Activated CD8-positive, alpha-beta memory T cell treated with anti-CD3 and anti-CD28 coated beads, Interleukin-2, amount 50 U/mL, for 4 hours (primary cell): Measurements from ENCODE around the gene EML6.
"Not testable (repeated sequence)": the region's sequence is repeated elsewhere in the genome, so short reads cannot be mapped to it uniquely, and the experiment has no call there.

Experiments
- DNase-seq: peaks from one replicate; pipeline ENCODE4 v3.0.0-alpha.2; 2020

Gene EML6

GRCh38 chr2:54969295-54969939 is 246.0 kb downstream of the EML6 start:
- DNase-seq = no peak

- no peak for DNase-seq
Measured at GRCh38 chr2:54969940-54970338, 246.5 kb downstream of the EML6 start.

- DNase-seq = no peak
Measured at GRCh38 chr2:54975175-54975574, 251.7 kb downstream of the EML6 start.

- DNase-seq = no peak
Measured at GRCh38 chr2:54975598-54976492, 252.4 kb downstream of the EML6 start.

- no peak for DNase-seq
Measured at GRCh38 chr2:54977149-54977548, 253.7 kb downstream of the EML6 start.

- DNase-seq = no peak
Measured at GRCh38 chr2:54979321-54980044, 256.0 kb downstream of the EML6 start.

- no peak for DNase-seq
Measured at GRCh38 chr2:54981385-54981784, 257.9 kb downstream of the EML6 start.

GRCh38 chr2:54983345-54984220 is 260.1 kb downstream of the EML6 start:
- DNase-seq = no peak

GRCh38 chr2:54984476-54984875 is 261.0 kb downstream of the EML6 start:
- DNase-seq = no peak

- no peak for DNase-seq
Measured at GRCh38 chr2:54986264-54986663, 262.8 kb downstream of the EML6 start.

- DNase-seq = no peak
Measured at GRCh38 chr2:54988612-54989011, 265.1 kb downstream of the EML6 start.

GRCh38 chr2:54990694-54991093 is 267.2 kb downstream of the EML6 start:
- not testable (repeated sequence) for DNase-seq

- no peak for DNase-seq
Measured at GRCh38 chr2:54995553-54995952, 272.1 kb downstream of the EML6 start.

- DNase-seq = no peak
Measured at GRCh38 chr2:54997826-54998225, 274.4 kb downstream of the EML6 start.

- no peak for DNase-seq
Measured at GRCh38 chr2:54999182-54999581, 275.7 kb downstream of the EML6 start.

GRCh38 chr2:55000341-55000740 is 276.9 kb downstream of the EML6 start:
- DNase-seq = no peak

GRCh38 chr2:55001716-55002115 is 278.3 kb downstream of the EML6 start:
- no peak for DNase-seq

- DNase-seq = no peak
Measured at GRCh38 chr2:55003706-55004639, 280.5 kb downstream of the EML6 start.

- no peak for DNase-seq
Measured at GRCh38 chr2:55006306-55006705, 282.8 kb downstream of the EML6 start.

- DNase-seq = no peak
Measured at GRCh38 chr2:55009277-55010060, 286.0 kb downstream of the EML6 start.

- peak; percentile 28 for DNase-seq
Measured at GRCh38 chr2:55010149-55010591, 286.7 kb downstream of the EML6 start.
